Body of pancreas (tissue), 4 donors: ENCODE measurements around the gene ATP5PB. TPM values are rescaled to one million over a fixed set of nuclear protein-coding genes. Genes with fewer than 3 reads are reported as not detected.

Experiments
- ATAC-seq: fragments of 150-250 bp; one replicate; pipeline ENCODE4 v1.9.1; 2016
- DNase-seq, 4 donors: peaks; one replicate each; pipeline ENCODE4 v3.0.0-alpha.2; 2019
- H3K27ac ChIP-seq, 4 donors: fragments of 200-600 bp; sonication (generic); 1 replicate in 3 of 4; 2 replicates in 1 of 4; pipeline versions ENCODE4 v1.5.1 to v1.6.1; 2016 to 2019; ENCODE audit warnings: mild to moderate bottlenecking in 1 of 4, mixed read lengths in 1 of 4, moderate library complexity in 1 of 4
- H3K27me3 ChIP-seq, 2 donors: fragments of 200-600 bp; sonication (generic); one replicate each; pipeline ENCODE4 v1.6.0; 2016; ENCODE audit warnings: mild to moderate bottlenecking in 1 of 2
- H3K36me3 ChIP-seq, 2 donors: fragments of 200-600 bp; sonication (generic); replicated peaks in 1 of 2; 2 replicates each; pipeline ENCODE4 v1.5.1; 2016; ENCODE audit warnings: low read depth in 2 of 2; ENCODE audit not compliant: insufficient read depth in 1 of 2
- H3K4me1 ChIP-seq: fragments of 200-600 bp; sonication (generic); one replicate; pipeline ENCODE4 v1.6.0; 2016
- H3K4me3 ChIP-seq, 2 donors: fragments of 200-600 bp; sonication (generic); 1 replicate in 1 of 2; 2 replicates in 1 of 2; pipeline ENCODE4 v1.5.1; 2016 to 2019
- H3K9me3 ChIP-seq, 3 donors: fragments of 200-600 bp; sonication (generic); 1 replicate in 2 of 3; 2 replicates in 1 of 3; pipeline ENCODE4 v1.5.1; 2016
- POLR2A ChIP-seq, 3 donors: fragments of 450-650 bp; IDR thresholded peaks; one replicate each; pipeline ENCODE4 v1.6.1; 2016; ENCODE audit warnings: antibody characterized with exemption in 3 of 3, mild to moderate bottlenecking in 2 of 3
- WGBS, 2 donors: methylation state at CpG; one replicate each; pipeline ENCODE4 v1.1.5; 2017; 5-methylcytosine and 5-hydroxymethylcytosine counted together
- intact Hi-C: fragments of 100-400 bp; cut with DNase I; formaldehyde crosslinking; loops from one replicate; pipeline ENCODE4 v1.15.1; 2023
- total RNA-seq, 2 donors: library from RNA; depleted of rRNA; stranded (reverse); fragments of >200 nt; gene quantifications; one replicate each; pipeline ENCODE4 v1.1.0, GENCODE V29; 2016
- TF ChIP-seq, protein P1 (sequence below), 7 experiments: fragments of 450-650 bp in 4 of 7; fragments of 200-600 bp in 3 of 7; sonication (generic) in 3 of 7; IDR thresholded peaks; one replicate each; pipeline ENCODE4 v1.5.1; 2016 to 2019; ENCODE audit warnings: antibody characterized with exemption in 7 of 7

ATP5PB gene
- total RNA-seq, 2 donors from 2014 or later, result 55.0 to 91.0 TPM

DNA sequence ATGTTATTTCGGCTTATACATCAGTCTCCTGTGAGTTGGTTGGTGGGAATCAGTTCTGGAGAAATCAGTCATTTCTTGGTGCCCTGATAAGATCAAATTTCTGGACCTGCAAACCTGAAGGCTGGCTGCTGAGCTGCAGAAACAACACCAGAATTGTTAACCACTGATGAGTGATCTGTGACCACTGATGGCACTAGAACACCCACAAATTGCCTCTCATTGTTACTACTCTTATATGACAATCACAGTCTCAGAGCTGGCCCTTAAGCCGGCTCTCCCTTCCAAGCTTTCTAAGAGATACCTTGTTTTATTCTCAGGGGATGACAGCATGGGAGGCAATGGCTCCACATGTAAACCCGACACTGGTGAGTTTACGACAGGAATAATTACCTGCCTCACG lies 26.4 kb downstream of the ATP5PB start:
- Histone ChIP-seq H3K27me3 (no peaks in the 10 kb centered on the region), H3K9me3 (no peaks in the 10 kb centered on the region), H3K4me3 (no peak overlapping the region), H3K4me1 (no peaks in the 10 kb centered on the region), H3K36me3 (no peaks in the 10 kb centered on the region), H3K27ac (no peak overlapping the region)
- no peak for ATAC-seq
- WGBS, 2 donors, result 89 to 91% methylated on average over 5 of the region's 5 CpGs
- no peak for DNase-seq
- intact Hi-C loops, result no loop called here
- TF ChIP-seq POLR2A (IDR thresholded peaks at IDR 0.05), result no peak
- TF ChIP-seq, protein P1, sequence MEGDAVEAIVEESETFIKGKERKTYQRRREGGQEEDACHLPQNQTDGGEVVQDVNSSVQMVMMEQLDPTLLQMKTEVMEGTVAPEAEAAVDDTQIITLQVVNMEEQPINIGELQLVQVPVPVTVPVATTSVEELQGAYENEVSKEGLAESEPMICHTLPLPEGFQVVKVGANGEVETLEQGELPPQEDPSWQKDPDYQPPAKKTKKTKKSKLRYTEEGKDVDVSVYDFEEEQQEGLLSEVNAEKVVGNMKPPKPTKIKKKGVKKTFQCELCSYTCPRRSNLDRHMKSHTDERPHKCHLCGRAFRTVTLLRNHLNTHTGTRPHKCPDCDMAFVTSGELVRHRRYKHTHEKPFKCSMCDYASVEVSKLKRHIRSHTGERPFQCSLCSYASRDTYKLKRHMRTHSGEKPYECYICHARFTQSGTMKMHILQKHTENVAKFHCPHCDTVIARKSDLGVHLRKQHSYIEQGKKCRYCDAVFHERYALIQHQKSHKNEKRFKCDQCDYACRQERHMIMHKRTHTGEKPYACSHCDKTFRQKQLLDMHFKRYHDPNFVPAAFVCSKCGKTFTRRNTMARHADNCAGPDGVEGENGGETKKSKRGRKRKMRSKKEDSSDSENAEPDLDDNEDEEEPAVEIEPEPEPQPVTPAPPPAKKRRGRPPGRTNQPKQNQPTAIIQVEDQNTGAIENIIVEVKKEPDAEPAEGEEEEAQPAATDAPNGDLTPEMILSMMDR (IDR thresholded peaks at IDR 0.05), result no peak

DNA sequence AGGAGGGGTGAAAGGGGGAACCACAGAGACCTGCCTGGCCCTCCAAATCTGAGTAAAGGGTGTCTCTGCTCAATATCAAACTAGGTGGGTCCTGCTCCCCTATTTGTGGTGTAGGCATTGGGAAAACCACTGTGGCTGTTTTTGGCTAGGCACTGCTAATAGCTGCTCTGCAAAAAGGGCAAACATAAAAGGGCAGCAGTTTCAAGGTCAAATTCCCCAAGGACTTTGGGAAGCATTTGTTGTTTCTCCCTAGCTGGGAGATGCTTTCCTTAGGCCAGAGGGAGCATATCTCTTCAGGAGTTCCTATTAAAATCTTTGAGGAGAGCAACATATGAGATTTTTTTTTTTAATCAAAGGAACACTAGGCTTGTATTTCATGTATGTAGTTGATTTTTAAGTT lies 26.9 kb downstream of the ATP5PB start:
- no peaks in the 10 kb centered on the region for H3K36me3 ChIP-seq
- intact Hi-C loops, result no loop called here

DNA sequence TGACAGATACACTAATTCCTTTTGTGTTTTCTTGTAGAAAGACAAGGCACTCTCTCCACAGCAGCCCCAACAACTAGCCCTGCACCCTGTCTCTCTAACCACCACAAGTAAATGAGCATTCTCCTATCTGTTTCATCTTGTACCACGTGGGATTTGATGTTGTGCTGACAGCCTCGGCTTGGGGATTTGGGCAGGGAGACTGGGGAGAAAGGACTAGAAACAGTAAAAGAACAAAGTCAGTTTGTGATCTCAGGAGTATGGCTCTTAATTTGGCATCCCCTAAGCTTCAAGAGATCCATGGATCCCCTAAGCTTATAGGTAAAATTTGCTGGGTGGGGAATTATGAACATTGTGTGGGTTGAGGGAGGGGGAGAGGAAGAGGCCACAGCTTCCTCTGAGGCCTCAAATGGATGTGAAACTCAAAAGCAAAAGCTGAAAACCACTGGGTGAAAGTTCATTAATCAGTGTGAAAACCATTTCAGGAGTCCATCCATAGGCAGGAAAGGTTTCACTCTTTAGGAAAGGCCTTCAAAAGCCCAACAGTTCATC lies 27.6 kb downstream of the ATP5PB start:
- Histone ChIP-seq H3K36me3 (no peaks in the 10 kb centered on the region), H3K9me3 (no peaks in the 10 kb centered on the region), H3K4me3 (no peak overlapping the region), H3K27me3 (no peaks in the 10 kb centered on the region), H3K27ac (peak overlapping the region in 1 of 4 donors; percentile 21), H3K4me1 (no peaks in the 10 kb centered on the region)
- 48 to 53% methylated on average over 2 of the region's 2 CpGs for WGBS, 2 donors
- TF ChIP-seq, protein P1 (IDR thresholded peaks at IDR 0.05), result no peak
- TF ChIP-seq POLR2A (IDR thresholded peaks at IDR 0.05), result peak in 1 of 3 donors; percentile 21
- DNase-seq (no peak), ATAC-seq (no peak)
- intact Hi-C loops, result no loop called here

More for the DNA sequence above, 26.9 kb downstream of the ATP5PB start:
- ATAC-seq (no peak), DNase-seq (no peak)
- no peak for TF ChIP-seq POLR2A (IDR thresholded peaks at IDR 0.05)
- TF ChIP-seq, protein P1 (IDR thresholded peaks at IDR 0.05), result no peak
- Histone ChIP-seq H3K27me3 (no peaks in the 10 kb centered on the region), H3K4me3 (no peak overlapping the region), H3K27ac (peak overlapping the region in 1 of 4 donors; percentile 21), H3K9me3 (no peaks in the 10 kb centered on the region), H3K4me1 (no peaks in the 10 kb centered on the region)

DNA sequence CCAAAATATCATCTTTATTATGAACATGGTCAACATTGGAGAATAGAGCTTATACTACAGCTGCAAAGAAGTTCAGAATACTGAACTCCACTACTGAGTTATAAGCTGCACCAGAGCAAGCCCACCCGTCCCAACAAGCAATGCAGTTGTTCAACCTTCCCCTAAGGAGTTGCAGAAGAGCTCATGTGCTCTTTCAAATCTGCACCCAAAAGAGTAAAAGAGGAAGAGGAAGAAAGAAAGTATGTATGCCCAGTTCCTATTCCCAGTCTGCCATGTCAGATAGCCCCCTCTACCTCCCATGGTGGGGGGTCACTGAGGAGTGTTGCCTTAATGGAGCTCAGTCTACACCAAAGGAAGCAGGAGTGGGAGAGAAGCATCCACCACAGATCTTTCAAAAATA lies 31.4 kb downstream of the ATP5PB start:
- no peaks in the 10 kb centered on the region for H3K27me3 ChIP-seq
- WGBS, 2 donors, result 61 to 69% methylated on average over 1 of the region's 1 CpG
- no peak for TF ChIP-seq POLR2A (IDR thresholded peaks at IDR 0.05)
- TF ChIP-seq, protein P1 (IDR thresholded peaks at IDR 0.05), result no peak
- H3K4me1 ChIP-seq, result no peaks in the 10 kb centered on the region
- ATAC-seq, result no peak
- DNase-seq, result no peak
- H3K27ac ChIP-seq, result no peak overlapping the region
- no peaks in the 10 kb centered on the region for H3K36me3 ChIP-seq
- intact Hi-C loops, result no loop called here
- no peaks in the 10 kb centered on the region for H3K9me3 ChIP-seq
- H3K4me3 ChIP-seq, result no peak overlapping the region
